Neuronal stem cell (in vitro differentiated cells): ENCODE measurements around the gene CERK.

ENCODE experiments used
- DNase-seq: peaks from one replicate; pipeline ENCODE4 v3.0.0-alpha.2; 2013; ENCODE audit warnings: low spot score
- H2AFZ ChIP-seq: one replicate; pipeline ENCODE4 v1.6.1; 2013; ENCODE audit warnings: mild to moderate bottlenecking, low read length, inconsistent platforms
- H2AK5ac ChIP-seq: 2 replicates; pipeline ENCODE4 v1.6.1; 2013; ENCODE audit warnings: low read depth, mild to moderate bottlenecking, inconsistent platforms, low read length, moderate library complexity, mixed read lengths
- H2BK120ac ChIP-seq: 2 replicates; pipeline ENCODE4 v1.6.1; 2013; ENCODE audit warnings: low read depth, mild to moderate bottlenecking, inconsistent platforms, low read length, moderate library complexity, mixed read lengths
- H2BK12ac ChIP-seq: one replicate; pipeline ENCODE4 v1.6.1; 2013; ENCODE audit warnings: low read length, inconsistent platforms
- H2BK15ac ChIP-seq: 2 replicates; pipeline ENCODE4 v1.6.1; 2013; ENCODE audit warnings: mild to moderate bottlenecking, low read length, inconsistent platforms, mixed read lengths
- H2BK5ac ChIP-seq: one replicate; pipeline ENCODE4 v1.6.1; 2013; ENCODE audit warnings: inconsistent platforms, mild to moderate bottlenecking, low read length, moderate library complexity
- H3K14ac ChIP-seq: one replicate; pipeline ENCODE4 v1.6.1; 2013; ENCODE audit warnings: low read length, inconsistent platforms
- H3K18ac ChIP-seq: 2 replicates; pipeline ENCODE4 v1.6.1; 2013; ENCODE audit warnings: low read length, inconsistent platforms
- H3K23ac ChIP-seq: 2 replicates; pipeline ENCODE4 v1.6.1; 2013; ENCODE audit warnings: low read depth, mild to moderate bottlenecking, mixed read lengths, low read length, inconsistent platforms; ENCODE audit not compliant: poor library complexity
- H3K27ac ChIP-seq: replicated peaks from 3 replicates; pipeline ENCODE4 v1.5.1; 2013; ENCODE audit warnings: low read length, inconsistent platforms
- H3K27me3 ChIP-seq, 3 experiments: 2 replicates each; pipeline ENCODE4 v1.6.1; 2013; ENCODE audit warnings: low read length in 3 of 3, mild to moderate bottlenecking in 2 of 3, inconsistent platforms in 1 of 3, low read depth in 1 of 3, mixed read lengths in 1 of 3, moderate library complexity in 1 of 3; ENCODE audit not compliant: control insufficient read depth in 3 of 3, insufficient read depth in 3 of 3
- H3K36me3 ChIP-seq, 2 donors: replicated peaks in 1 of 2; 2 replicates each; pipeline ENCODE4 v1.6.1; 2013; ENCODE audit warnings: low read length in 2 of 2; ENCODE audit not compliant: control insufficient read depth in 2 of 2, insufficient read depth in 2 of 2
- H3K4ac ChIP-seq: 2 replicates; pipeline ENCODE4 v1.6.1; 2013; ENCODE audit warnings: inconsistent platforms, mild to moderate bottlenecking, low read length, moderate library complexity
- H3K4me1 ChIP-seq, 2 donors: 1 replicate in 1 of 2; 2 replicates in 1 of 2; pipeline ENCODE4 v1.6.1; 2013; ENCODE audit warnings: low read length in 2 of 2, low read depth in 1 of 2; ENCODE audit not compliant: control insufficient read depth in 2 of 2, insufficient read depth in 1 of 2
- H3K4me2 ChIP-seq: one replicate; pipeline ENCODE4 v1.6.1; 2013; ENCODE audit warnings: mild to moderate bottlenecking, low read length, inconsistent platforms; ENCODE audit not compliant: insufficient read depth, poor library complexity, severe bottlenecking
- H3K4me3 ChIP-seq, 2 donors: 2 replicates each; pipeline ENCODE4 v1.5.1; 2013; ENCODE audit warnings: low read length in 2 of 2, mild to moderate bottlenecking in 2 of 2, inconsistent platforms in 1 of 2, moderate library complexity in 1 of 2
- H3K79me1 ChIP-seq: one replicate; pipeline ENCODE4 v1.6.1; 2013; ENCODE audit warnings: low read depth, mild to moderate bottlenecking, inconsistent platforms, low read length, moderate library complexity
- H3K9ac ChIP-seq: one replicate; pipeline ENCODE4 v1.6.1; 2013; ENCODE audit warnings: mild to moderate bottlenecking, low read depth, low read length, inconsistent platforms; ENCODE audit not compliant: poor library complexity
- H3K9me3 ChIP-seq, 2 donors: replicated peaks in 1 of 2; 2 replicates each; pipeline versions ENCODE3 to v1.6.1; 2013; ENCODE audit warnings: low read length in 2 of 2, mild to moderate bottlenecking in 2 of 2, inconsistent platforms in 1 of 2, low read depth in 1 of 2, mixed read lengths in 1 of 2, moderate library complexity in 1 of 2; ENCODE audit not compliant: control insufficient read depth in 2 of 2, insufficient read depth in 1 of 2
- H4K8ac ChIP-seq: one replicate; pipeline ENCODE4 v1.6.1; 2013; ENCODE audit warnings: low read depth, mild to moderate bottlenecking, inconsistent platforms, low read length, moderate library complexity
- H4K91ac ChIP-seq: one replicate; pipeline ENCODE4 v1.6.1; 2013; ENCODE audit warnings: low read length, low read depth, mild to moderate bottlenecking, inconsistent platforms; ENCODE audit not compliant: poor library complexity
- WGBS, 2 donors: extraction: QIAGEN DNeasy Blood & Tissue Kit; methylation state at CpG; one replicate each; pipeline ENCODE4 v1.1.7; 2013; ENCODE audit warnings: missing lambda C conversion rate in 2 of 2, mixed read lengths in 1 of 2; ENCODE audit not compliant: insufficient read length in 2 of 2, insufficient replicate concordance in 1 of 2; ENCODE audit errors: extremely low coverage in 2 of 2; 5-methylcytosine and 5-hydroxymethylcytosine counted together

CERK gene

GRCh38 chr22:46752988-46753310 lies 14.9 kb upstream of the CERK start:
- peaks cover 7 to 11% of the 10 kb centered on the region in 2 donors for H3K9me3 ChIP-seq
- no peak overlapping the region for H3K23ac ChIP-seq
- no peak overlapping the region for H3K4ac ChIP-seq
- no peak overlapping the region for H2BK12ac ChIP-seq
- no peak overlapping the region for H2BK5ac ChIP-seq
- H3K9ac ChIP-seq, result peak overlapping the region; percentile 30
- no CpG with 5 or more reads among the region's 6 CpGs for WGBS, 2 donors
- no peak for DNase-seq
- H2AK5ac ChIP-seq, result no peak overlapping the region
- H3K4me2 ChIP-seq, result no peak overlapping the region
- H3K14ac ChIP-seq, result no peak overlapping the region
- peaks cover 0 to 3% of the 10 kb centered on the region in 2 donors for H3K36me3 ChIP-seq
- no peak overlapping the region for H3K4me3 ChIP-seq
- H3K79me1 ChIP-seq, result no peaks in the 10 kb centered on the region
- H4K91ac ChIP-seq, result no peak overlapping the region
- H3K27ac ChIP-seq, result no peak overlapping the region
- H2BK120ac ChIP-seq, result no peak overlapping the region
- H2BK15ac ChIP-seq, result no peak overlapping the region
- peaks cover 0 to 26% (median 0%) of the 10 kb centered on the region in 3 experiments for H3K27me3 ChIP-seq
- no peak overlapping the region for H2AFZ ChIP-seq
- peaks cover 4 to 7% of the 10 kb centered on the region in 2 donors for H3K4me1 ChIP-seq
- no peak overlapping the region for H3K18ac ChIP-seq
- no peak overlapping the region for H4K8ac ChIP-seq

GRCh38 chr22:46752286-46752987 lies 14.4 kb upstream of the CERK start:
- H2AFZ ChIP-seq, result no peak overlapping the region
- no peak overlapping the region for H2AK5ac ChIP-seq
- H4K91ac ChIP-seq, result no peak overlapping the region
- H4K8ac ChIP-seq, result no peak overlapping the region
- H3K36me3 ChIP-seq, result peaks cover 0 to 3% of the 10 kb centered on the region in 2 donors
- no peak overlapping the region for H3K4me2 ChIP-seq
- H3K9ac ChIP-seq, result no peak overlapping the region
- no peak overlapping the region for H3K4me3 ChIP-seq
- H3K27me3 ChIP-seq, result peaks cover 0 to 31% (median 0%) of the 10 kb centered on the region in 3 experiments
- peaks cover 4 to 7% of the 10 kb centered on the region in 2 donors for H3K4me1 ChIP-seq
- H3K79me1 ChIP-seq, result no peaks in the 10 kb centered on the region
- peak overlapping the region; percentile 72 for H3K14ac ChIP-seq
- H3K23ac ChIP-seq, result no peak overlapping the region
- no peak overlapping the region for H2BK15ac ChIP-seq
- no peak overlapping the region for H3K27ac ChIP-seq
- no CpG with 5 or more reads among the region's 11 CpGs for WGBS, 2 donors
- DNase-seq, result no peak
- H3K18ac ChIP-seq, result no peak overlapping the region
- H2BK12ac ChIP-seq, result no peak overlapping the region
- H2BK120ac ChIP-seq, result no peak overlapping the region
- H2BK5ac ChIP-seq, result no peak overlapping the region
- peaks cover 7 to 11% of the 10 kb centered on the region in 2 donors for H3K9me3 ChIP-seq
- no peak overlapping the region for H3K4ac ChIP-seq

- Histone ChIP-seq H2BK15ac (peak overlapping the region; percentile 80), H3K18ac (no peak overlapping the region), H3K4ac (no peak overlapping the region), H4K8ac (no peak overlapping the region), H3K27ac (no peak overlapping the region), H3K9me3 (peaks cover 1 to 4% of the 10 kb centered on the region in 2 donors), H3K9ac (peak overlapping the region; percentile 73), H2BK5ac (no peak overlapping the region), H3K14ac (no peak overlapping the region), H3K27me3 (peaks cover 0 to 46% (median 0%) of the 10 kb centered on the region in 3 experiments), H2AK5ac (peak overlapping the region; percentile 66), H3K79me1 (no peaks in the 10 kb centered on the region), H3K23ac (no peak overlapping the region), H2BK120ac (no peak overlapping the region), H3K4me2 (no peak overlapping the region), H4K91ac (no peak overlapping the region), H3K4me1 (peaks cover 4 to 7% of the 10 kb centered on the region in 2 donors), H3K36me3 (no peaks in the 10 kb centered on the region), H2BK12ac (no peak overlapping the region), H2AFZ (peak overlapping the region; percentile 30), H3K4me3 (no peak overlapping the region)
- no peak for DNase-seq
- no CpG with 5 or more reads among the region's 12 CpGs for WGBS, 2 donors
Observed at GRCh38 chr22:46750863-46751443, 12.9 kb upstream of the CERK start.

GRCh38 chr22:46750530-46750800 lies 12.4 kb upstream of the CERK start:
- no CpG with 5 or more reads among the region's 5 CpGs for WGBS, 2 donors
- Histone ChIP-seq H3K36me3 (no peaks in the 10 kb centered on the region), H3K4me3 (no peak overlapping the region), H3K23ac (no peak overlapping the region), H2AFZ (peak overlapping the region; percentile 22), H2BK120ac (no peak overlapping the region), H3K4me1 (peaks cover 4 to 7% of the 10 kb centered on the region in 2 donors), H3K79me1 (no peaks in the 10 kb centered on the region), H3K27me3 (peaks cover 0 to 46% (median 0%) of the 10 kb centered on the region in 3 experiments), H3K4me2 (no peak overlapping the region), H3K4ac (no peak overlapping the region), H2BK5ac (no peak overlapping the region), H3K14ac (no peak overlapping the region), H3K27ac (no peak overlapping the region), H2BK12ac (no peak overlapping the region), H4K8ac (no peak overlapping the region), H2AK5ac (peak overlapping the region; percentile 66), H3K9me3 (peaks cover 0 to 2% of the 10 kb centered on the region in 2 donors), H2BK15ac (no peak overlapping the region), H3K9ac (no peak overlapping the region), H4K91ac (no peak overlapping the region), H3K18ac (no peak overlapping the region)
- DNase-seq, result no peak
